ENCODE measurements around the gene RABL6. TPM values are rescaled to one million over a fixed set of nuclear protein-coding genes. Genes with fewer than 3 reads are reported as not detected.

RABL6 gene
- total and polyA plus RNA-seq, 5 experiments from 2014 or later, result 11.6 to 74.5 (median 17.2) TPM

DNA sequence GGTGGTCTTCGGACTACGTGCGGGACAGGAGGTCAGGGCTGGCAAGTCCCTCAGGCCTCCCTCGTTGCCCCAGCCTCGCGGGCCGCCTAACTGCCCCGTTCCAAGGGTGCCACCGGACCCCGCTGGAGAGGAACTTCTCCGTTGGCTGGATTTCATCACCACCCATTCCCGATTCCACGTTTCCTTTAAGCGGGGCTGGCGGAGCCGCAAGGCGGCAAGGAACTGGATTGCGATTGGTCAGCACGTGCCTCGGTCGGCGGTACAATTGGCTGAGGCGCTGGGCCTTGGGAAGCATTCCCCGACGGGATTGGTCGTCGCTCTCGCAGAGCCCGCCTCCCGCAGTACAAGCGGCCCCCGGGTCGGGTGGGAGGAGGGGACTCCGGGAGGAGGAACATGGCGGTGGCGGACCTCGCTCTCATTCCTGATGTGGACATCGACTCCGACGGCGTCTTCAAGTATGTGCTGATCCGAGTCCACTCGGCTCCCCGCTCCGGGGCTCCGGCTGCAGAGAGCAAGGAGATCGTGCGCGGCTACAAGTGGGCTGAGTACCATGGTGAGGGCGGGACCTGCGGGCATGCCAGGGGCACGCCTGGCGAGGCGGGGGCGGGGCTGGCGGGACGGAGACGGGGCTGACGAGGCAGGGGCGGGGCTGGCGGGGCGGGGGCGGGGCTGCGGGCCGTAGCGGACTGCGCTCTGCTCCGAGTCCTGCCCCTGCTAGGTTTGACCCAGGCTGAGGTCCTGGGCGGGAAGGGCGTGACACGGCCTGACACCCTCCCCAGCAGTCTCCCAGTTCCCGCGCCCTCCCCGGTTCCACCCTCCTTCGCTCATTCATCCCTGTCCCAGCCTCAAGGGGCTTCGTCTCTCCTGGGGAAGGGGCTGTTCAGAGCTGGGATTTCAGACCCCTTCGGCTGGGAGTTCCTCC, 41.6 kb downstream of the RABL6 start, which contains the start of gene PHPT1:
PHPT1 (plus strand) TSS at position 372 of the 922 bp plus-strand sequence; CDS start at position 394, 22 bp downstream.
- Mint-ChIP-seq H3K27me3 (peaks cover 0 to 22% (median 2%) of the 10 kb centered on the region in 5 donors), H3K9me3 (no peaks in the 10 kb centered on the region), H3K27ac (peak within 1 kb of the TSS; percentile 64 to 97 (median 78)), H3K4me3 (peak within 1 kb of the TSS; percentile 86 to 95 (median 91)), H3K4me1 (peaks cover 4 to 18% (median 14%) of the 10 kb centered on the region in 4 donors), H3K36me3 (no peaks in the 10 kb centered on the region)
- DNase-seq, result peak; percentile 93 to 99 (median 96)
- peak; percentile 92 to 95 for ATAC-seq
- POLR2A ChIA-PET, result interaction anchor here (0.6 to 1.6 kb wide), 7 partner anchors 11 to 42 kb away, joined by 3 to 4 read pairs (median 3); partner anchors contain the start of genes EDF1 and RABL6

DNA sequence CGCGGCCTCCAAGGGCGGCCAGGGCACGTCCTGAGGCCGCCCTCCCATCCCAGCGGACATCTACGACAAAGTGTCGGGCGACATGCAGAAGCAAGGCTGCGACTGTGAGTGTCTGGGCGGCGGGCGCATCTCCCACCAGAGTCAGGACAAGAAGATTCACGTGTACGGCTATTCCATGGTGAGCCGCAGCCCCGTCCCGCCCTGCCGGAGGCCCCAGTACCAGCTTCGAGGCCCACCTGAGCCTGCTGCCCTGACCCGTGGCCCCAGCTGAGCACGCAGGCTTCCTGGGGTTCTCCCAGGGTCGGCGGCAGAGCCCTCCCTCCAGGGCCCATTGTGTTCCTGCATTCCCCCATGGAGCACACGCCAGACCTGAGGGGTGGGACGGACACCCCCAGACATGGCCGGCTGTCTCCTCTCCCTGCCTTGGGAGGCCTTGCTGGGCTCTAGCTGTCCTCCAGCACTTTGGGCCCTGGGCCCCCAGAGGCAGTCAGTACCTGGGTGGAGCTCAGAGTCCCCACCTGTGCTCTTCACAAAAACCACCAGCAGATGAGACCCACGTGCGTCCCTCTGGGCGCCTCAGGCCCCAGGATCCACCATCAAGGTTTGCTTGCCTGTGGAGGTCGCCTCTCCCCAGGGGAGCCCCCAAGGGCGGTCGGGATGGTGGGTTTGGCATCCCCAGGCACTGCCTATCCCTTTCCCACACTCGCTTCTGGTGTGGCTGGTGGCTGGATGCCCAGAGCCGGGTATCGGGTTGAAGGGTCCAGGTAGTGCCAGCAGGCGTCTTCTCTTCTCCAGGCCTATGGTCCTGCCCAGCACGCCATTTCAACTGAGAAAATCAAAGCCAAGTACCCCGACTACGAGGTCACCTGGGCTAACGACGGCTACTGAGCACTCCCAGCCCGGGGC, 42.5 kb downstream of the RABL6 start:
- H3K27ac Mint-ChIP-seq, result peak overlapping the region in 5 of 10 donors; percentile 43 to 83 (median 51)

DNA sequence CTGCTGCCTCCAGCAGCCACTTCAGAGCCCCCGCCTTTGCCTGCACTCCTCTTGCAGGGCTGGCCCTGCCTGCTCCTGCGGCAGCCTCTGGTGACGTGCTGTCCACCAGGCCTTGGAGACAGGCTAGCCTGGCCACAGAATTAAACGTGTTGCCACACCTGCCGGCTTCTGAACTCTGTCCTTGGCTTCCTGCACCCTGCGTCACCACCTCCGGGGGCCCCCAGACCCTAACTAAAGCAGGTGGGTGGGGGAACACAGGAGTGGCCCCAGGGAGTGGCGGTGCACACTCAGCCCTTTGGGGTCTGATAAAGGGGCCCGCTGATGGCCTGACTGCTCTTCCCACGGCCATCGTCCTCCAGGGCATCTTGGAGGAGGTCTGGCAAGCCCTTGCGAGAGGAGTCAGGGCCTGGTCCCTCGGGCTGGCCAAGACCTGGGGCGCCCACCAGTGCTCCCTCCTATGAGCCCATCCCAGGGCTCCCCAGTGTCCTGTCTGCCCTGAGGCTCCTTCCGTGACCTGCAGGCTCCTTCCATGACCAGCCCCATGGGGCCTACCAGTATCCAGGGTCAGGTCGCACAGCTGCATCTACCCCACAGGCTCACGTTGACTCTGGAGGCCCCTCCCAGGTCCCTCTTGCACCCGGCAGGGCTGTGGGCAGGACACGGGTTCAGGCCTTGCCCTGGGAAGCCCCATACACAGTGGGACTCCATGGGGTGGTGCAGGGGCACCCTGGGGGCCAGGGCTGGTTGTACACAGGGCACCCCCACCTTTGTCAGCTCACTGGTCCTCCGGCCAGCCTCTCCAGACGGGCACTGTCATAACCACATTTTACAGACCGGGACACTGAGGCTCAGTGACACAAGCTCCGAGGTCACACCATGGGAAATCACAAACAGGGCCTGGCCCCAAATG, 43.4 kb downstream of the RABL6 start:
- Mint-ChIP-seq H3K4me1 (peaks cover 4 to 18% (median 13%) of the 10 kb centered on the region in 4 donors), H3K27me3 (peaks cover 0 to 16% (median 2%) of the 10 kb centered on the region in 5 donors), H3K4me3 (peak overlapping the region in 6 of 10 donors; percentile 11 to 86 (median 32)), H3K9me3 (no peaks in the 10 kb centered on the region), H3K27ac (peak overlapping the region in 1 of 10 donors; percentile 56), H3K36me3 (no peaks in the 10 kb centered on the region)
- no peak for ATAC-seq
- POLR2A ChIA-PET, result interaction anchor here (1.6 kb wide), 1 partner anchor 33 kb away, joined by 3 read pairs; no protein-coding TSS in a partner anchor
- peak in 1 of 10 donors; percentile 2 for DNase-seq

More for the DNA sequence above, 42.5 kb downstream of the RABL6 start:
- H3K27me3 Mint-ChIP-seq, result peaks cover 0 to 20% (median 2%) of the 10 kb centered on the region in 5 donors
- POLR2A ChIA-PET, result interaction anchor here (0.6 to 1.6 kb wide), 6 partner anchors 10 to 37 kb away, joined by 3 to 4 read pairs (median 3); partner anchors contain the start of gene EDF1
- H3K4me1 Mint-ChIP-seq, result peaks cover 4 to 18% (median 14%) of the 10 kb centered on the region in 4 donors
- peak overlapping the region; percentile 59 to 95 (median 88) for H3K4me3 Mint-ChIP-seq
- no peaks in the 10 kb centered on the region for H3K9me3 Mint-ChIP-seq
- H3K36me3 Mint-ChIP-seq, result no peaks in the 10 kb centered on the region
- no peak for DNase-seq
- ATAC-seq, result no peak

DNA sequence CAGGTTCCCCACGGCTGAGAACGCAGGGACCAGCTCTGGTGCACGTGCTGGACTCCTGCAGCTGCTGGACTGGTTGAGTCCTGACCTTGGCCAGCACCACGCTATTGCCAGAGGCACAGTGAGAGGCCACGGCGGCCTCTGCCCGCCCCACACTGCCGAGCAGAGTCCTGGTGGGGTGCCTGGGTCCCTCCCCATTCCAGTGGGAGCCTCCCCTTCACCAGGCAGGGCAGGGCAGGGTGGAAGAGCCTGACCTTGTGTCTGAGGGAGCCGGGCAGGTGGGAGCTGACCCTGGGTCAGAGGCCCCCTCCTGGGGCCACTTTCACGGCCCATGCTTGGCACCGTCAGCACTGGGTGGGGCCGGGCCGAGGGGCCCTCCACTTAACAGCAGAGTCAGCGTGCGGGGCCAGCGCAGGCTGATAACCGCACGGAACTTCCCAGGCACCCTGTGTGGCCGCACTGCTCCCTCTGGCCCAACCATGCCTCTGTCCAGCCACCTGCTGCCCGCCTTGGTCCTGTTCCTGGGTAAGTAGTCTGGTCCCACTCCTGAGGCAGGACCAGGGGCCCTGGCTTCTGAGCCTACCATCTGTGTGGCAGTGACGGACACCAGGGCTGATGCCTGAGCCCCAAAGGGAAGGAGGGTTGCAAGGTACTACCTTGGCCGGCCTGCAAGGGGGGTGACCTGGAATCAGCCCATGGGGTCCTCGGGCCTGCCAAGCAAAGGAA, 44.4 kb downstream of the RABL6 start, which contains the start of gene MAMDC4:
MAMDC4 (plus strand) TSS at position 406 of the 723 bp plus-strand sequence; CDS start at position 477, 71 bp downstream.
- H3K4me3 Mint-ChIP-seq, result peak within 1 kb of the TSS in 2 of 10 donors; percentile 8 to 86
- peak within 1 kb of the TSS in 1 of 10 donors; percentile 53 for H3K27ac Mint-ChIP-seq
- POLR2A ChIA-PET, result no interaction called here

DNA sequence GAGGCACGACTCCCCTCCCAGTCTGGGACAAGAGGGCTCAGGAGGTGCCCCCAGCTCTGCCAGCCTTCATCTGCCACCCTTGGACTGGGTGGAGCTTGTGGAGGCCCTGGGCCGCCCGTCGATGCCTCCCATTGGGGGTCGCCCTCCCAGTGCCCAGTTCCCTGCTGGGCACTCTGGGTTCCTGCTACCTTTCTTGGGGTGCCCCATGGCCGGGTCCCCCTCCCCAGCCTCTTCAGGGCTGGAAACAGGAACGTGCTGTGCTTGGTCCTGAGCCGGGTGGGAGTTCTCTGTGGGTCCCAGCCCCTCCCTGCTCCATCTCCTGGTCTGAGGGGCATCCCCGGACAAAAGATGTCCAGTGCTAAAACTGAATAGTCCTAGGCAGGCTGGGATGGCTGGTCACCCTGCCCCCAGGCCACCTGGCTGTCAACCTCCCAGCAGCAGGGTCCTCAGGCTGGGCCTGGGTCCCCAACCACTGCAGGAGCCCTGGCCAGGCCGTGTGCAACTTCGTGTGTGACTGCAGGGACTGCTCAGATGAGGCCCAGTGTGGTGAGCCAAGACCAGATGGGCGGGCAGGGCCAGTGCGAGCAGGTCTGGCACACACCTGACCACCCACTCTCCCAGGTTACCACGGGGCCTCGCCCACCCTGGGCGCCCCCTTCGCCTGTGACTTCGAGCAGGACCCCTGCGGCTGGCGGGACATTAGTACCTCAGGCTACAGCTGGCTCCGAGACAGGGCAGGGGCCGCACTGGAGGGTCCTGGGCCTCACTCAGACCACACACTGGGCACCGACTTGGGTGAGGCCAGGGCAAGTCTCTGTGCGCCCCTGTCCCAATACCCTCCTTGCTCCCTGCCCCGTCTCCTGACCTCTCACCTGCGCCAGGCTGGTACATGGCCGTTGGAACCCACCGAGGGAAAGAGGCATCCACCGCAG, 45.2 kb downstream of the RABL6 start:
- DNase-seq (peak in 2 of 10 donors; percentile 3 to 45), ATAC-seq (no peak)
- Mint-ChIP-seq H3K27me3 (peaks cover 0 to 5% (median 0%) of the 10 kb centered on the region in 5 donors), H3K36me3 (no peaks in the 10 kb centered on the region), H3K4me1 (peaks cover 2 to 9% (median 6%) of the 10 kb centered on the region in 4 donors), H3K4me3 (no peak overlapping the region), H3K9me3 (no peaks in the 10 kb centered on the region), H3K27ac (no peak overlapping the region)
- POLR2A ChIA-PET, result interaction anchor here (0.6 to 1.6 kb wide), 2 partner anchors 31 to 55 kb away, joined by 4 to 5 read pairs; no protein-coding TSS in a partner anchor

More for the DNA sequence above, 44.4 kb downstream of the RABL6 start, which contains the start of gene MAMDC4:
- Mint-ChIP-seq H3K27me3 (peaks cover 0 to 11% (median 0%) of the 10 kb centered on the region in 5 donors), H3K4me1 (peaks cover 2 to 14% (median 12%) of the 10 kb centered on the region in 4 donors), H3K9me3 (no peaks in the 10 kb centered on the region), H3K36me3 (no peaks in the 10 kb centered on the region)
- ATAC-seq, result no peak
- peak in 1 of 10 donors; percentile 3 for DNase-seq

DNA sequence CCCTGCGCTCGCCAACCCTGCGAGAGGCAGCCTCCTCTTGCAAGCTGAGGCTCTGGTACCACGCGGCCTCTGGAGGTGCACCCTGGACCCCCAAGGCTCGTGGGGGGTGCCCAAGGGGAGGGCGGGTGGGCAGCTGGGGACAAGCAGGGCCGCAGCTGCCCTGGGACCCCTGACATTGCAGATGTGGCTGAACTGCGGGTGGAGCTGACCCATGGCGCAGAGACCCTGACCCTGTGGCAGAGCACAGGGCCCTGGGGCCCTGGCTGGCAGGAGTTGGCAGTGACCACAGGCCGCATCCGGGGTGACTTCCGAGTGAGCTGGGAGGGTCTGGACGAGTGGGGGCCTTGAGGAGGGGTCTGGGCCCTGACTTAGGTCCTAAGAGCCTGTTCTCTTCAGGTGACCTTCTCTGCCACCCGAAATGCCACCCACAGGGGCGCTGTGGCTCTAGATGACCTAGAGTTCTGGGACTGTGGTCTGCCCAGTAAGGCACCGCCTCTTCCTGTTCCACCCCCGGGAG, 45.9 kb downstream of the RABL6 start:
- POLR2A ChIA-PET, result interaction anchor here (0.6 to 1.6 kb wide), 2 partner anchors 30 to 55 kb away, joined by 4 to 5 read pairs; no protein-coding TSS in a partner anchor
- no peaks in the 10 kb centered on the region for H3K36me3 Mint-ChIP-seq
- ATAC-seq (no peak), DNase-seq (peak in 1 of 10 donors; percentile 61)
- H3K4me3 Mint-ChIP-seq, result no peak overlapping the region
- H3K9me3 Mint-ChIP-seq, result no peaks in the 10 kb centered on the region
- peaks cover 0 to 3% (median 0%) of the 10 kb centered on the region in 5 donors for H3K27me3 Mint-ChIP-seq
- no peak overlapping the region for H3K27ac Mint-ChIP-seq
- H3K4me1 Mint-ChIP-seq, result peaks cover 0 to 7% (median 3%) of the 10 kb centered on the region in 4 donors

DNA sequence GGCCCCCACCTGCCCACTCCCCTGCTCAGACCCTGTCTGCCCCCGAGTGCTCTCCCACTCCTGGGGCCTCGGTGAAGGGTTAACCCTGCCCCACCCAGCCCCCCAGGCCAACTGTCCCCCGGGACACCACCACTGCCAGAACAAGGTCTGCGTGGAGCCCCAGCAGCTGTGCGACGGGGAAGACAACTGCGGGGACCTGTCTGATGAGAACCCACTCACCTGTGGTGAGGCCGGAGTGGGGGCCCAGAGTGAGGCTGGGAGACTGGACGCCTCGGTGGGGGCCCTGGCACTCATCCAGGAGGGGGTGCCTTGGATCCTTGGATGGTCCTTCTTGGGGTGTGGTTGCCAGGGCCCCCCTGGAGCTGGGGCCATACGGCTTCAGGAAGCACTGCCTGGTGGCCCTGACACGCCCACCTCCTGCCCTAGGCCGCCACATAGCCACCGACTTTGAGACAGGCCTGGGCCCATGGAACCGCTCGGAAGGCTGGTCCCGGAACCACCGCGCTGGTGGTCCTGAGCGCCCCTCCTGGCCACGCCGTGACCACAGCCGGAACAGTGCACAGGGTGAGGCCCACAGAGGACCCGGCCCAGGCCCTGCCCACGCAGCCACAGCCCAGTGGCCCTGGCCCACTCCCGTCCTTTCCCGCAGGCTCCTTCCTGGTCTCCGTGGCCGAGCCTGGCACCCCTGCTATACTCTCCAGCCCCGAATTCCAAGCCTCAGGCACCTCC, 46.5 kb downstream of the RABL6 start:
- no peak overlapping the region for H3K4me3 Mint-ChIP-seq

DNA sequence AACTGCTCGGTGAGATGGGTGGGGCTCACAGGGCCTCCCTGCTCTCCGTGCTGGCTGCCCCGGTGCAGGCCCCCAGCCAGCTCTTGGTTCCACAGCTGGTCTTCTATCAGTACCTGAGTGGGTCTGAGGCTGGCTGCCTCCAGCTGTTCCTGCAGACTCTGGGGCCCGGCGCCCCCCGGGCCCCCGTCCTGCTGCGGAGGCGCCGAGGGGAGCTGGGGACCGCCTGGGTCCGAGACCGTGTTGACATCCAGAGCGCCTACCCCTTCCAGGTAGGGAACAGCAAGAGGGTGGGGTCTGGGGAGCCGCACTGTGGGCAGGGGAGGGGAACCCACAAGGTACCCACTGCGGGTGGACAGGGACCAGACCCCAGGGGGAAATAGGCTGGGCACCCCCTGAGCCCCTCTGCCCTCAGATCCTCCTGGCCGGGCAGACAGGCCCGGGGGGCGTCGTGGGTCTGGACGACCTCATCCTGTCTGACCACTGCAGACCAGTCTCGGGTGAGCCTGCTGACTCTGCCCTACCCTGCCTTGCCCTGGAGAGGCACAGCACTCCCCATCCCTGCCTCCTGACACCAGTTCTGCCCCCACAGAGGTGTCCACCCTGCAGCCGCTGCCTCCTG, 47.2 kb downstream of the RABL6 start:
- H3K36me3 Mint-ChIP-seq, result no peaks in the 10 kb centered on the region
- POLR2A ChIA-PET, result interaction anchor here (0.6 to 1.6 kb wide), 2 partner anchors 11 to 29 kb away, joined by 4 read pairs; partner anchors contain the start of gene EDF1
- no peaks in the 10 kb centered on the region for H3K27me3 Mint-ChIP-seq
- no peak overlapping the region for H3K4me3 Mint-ChIP-seq
- ATAC-seq, result no peak
- no peaks in the 10 kb centered on the region for H3K9me3 Mint-ChIP-seq
- H3K4me1 Mint-ChIP-seq, result peaks cover 0 to 2% (median 1%) of the 10 kb centered on the region in 4 donors
- DNase-seq, result peak in 1 of 10 donors; percentile 53
- no peak overlapping the region for H3K27ac Mint-ChIP-seq

More for the DNA sequence above, 46.5 kb downstream of the RABL6 start:
- ATAC-seq (no peak), DNase-seq (peak in 2 of 10 donors; percentile 3 to 54)
- POLR2A ChIA-PET, result interaction anchor here (0.6 to 1.6 kb wide), 2 partner anchors 12 to 30 kb away, joined by 4 read pairs; partner anchors contain the start of gene EDF1
- Mint-ChIP-seq H3K4me1 (peaks cover 0 to 4% (median 2%) of the 10 kb centered on the region in 4 donors), H3K27ac (no peak overlapping the region), H3K27me3 (no peaks in the 10 kb centered on the region), H3K9me3 (no peaks in the 10 kb centered on the region), H3K36me3 (no peaks in the 10 kb centered on the region)
